Islet of Langerhans (tissue), 1 donor: ENCODE results near the gene TLE7.

Experiments
- FAIRE-seq: peaks from one replicate; lab custom pipeline; 2011; peaks lifted over from hg19 to GRCh38; lab: Jason Lieb, UNC

The TLE7 gene

GRCh38 chr16:71448274-71448866 is 6.5 kb upstream of the TLE7 start:
- FAIRE-seq: no peak

GRCh38 chr16:71443714-71444113 is 1.9 kb upstream of the TLE7 start:
- FAIRE-seq: no peak

- FAIRE-seq: no peak
Observed at GRCh38 chr16:71441348-71442050, 355 bp downstream of the TLE7 start.

GRCh38 chr16:71440669-71441347 is 1.0 kb downstream of the TLE7 start:
- no peak for FAIRE-seq

GRCh38 chr16:71439523-71439922 is 2.3 kb downstream of the TLE7 start:
- FAIRE-seq: no peak

- no peak for FAIRE-seq
Observed at GRCh38 chr16:71436473-71436872, 5.4 kb downstream of the TLE7 start.

GRCh38 chr16:71432906-71433305 is 8.9 kb downstream of the TLE7 start:
- no peak for FAIRE-seq

GRCh38 chr16:71431991-71432390 is 9.9 kb downstream of the TLE7 start:
- no peak for FAIRE-seq

GRCh38 chr16:71431176-71431575 is 10.7 kb downstream of the TLE7 start:
- no peak for FAIRE-seq

- FAIRE-seq: no peak
Observed at GRCh38 chr16:71430744-71431143, 11.1 kb downstream of the TLE7 start.

- FAIRE-seq: no peak
Observed at GRCh38 chr16:71429581-71429980, 12.3 kb downstream of the TLE7 start.

- no peak for FAIRE-seq
Observed at GRCh38 chr16:71428883-71429282, 13.0 kb downstream of the TLE7 start.

- no peak for FAIRE-seq
Observed at GRCh38 chr16:71428385-71428784, 13.5 kb downstream of the TLE7 start.

- FAIRE-seq: no peak
Observed at GRCh38 chr16:71426880-71427615, 14.8 kb downstream of the TLE7 start.

GRCh38 chr16:71426069-71426879 is 15.6 kb downstream of the TLE7 start:
- no peak for FAIRE-seq

GRCh38 chr16:71425746-71426068 is 16.1 kb downstream of the TLE7 start:
- FAIRE-seq: no peak

GRCh38 chr16:71424626-71425025 is 17.2 kb downstream of the TLE7 start:
- FAIRE-seq: no peak

GRCh38 chr16:71423865-71424264 is 18.0 kb downstream of the TLE7 start:
- no peak for FAIRE-seq

- FAIRE-seq: no peak
Observed at GRCh38 chr16:71423016-71423415, 18.8 kb downstream of the TLE7 start.

- no peak for FAIRE-seq
Observed at GRCh38 chr16:71421911-71422310, 19.9 kb downstream of the TLE7 start.

- no peak for FAIRE-seq
Observed at GRCh38 chr16:71414038-71414437, 27.8 kb downstream of the TLE7 start.

- no peak for FAIRE-seq
Observed at GRCh38 chr16:71413341-71413740, 28.5 kb downstream of the TLE7 start.
